HEK293T (cell line): ENCODE measurements around the gene GPR17.

Experiments
- CTBP1 ChIP-seq: fragments of 450-650 bp; IDR thresholded peaks from 2 replicates; pipeline ENCODE4 v1.6.1; 2016; ENCODE audit warnings: borderline replicate concordance
- ELF4 ChIP-seq: fragments of 450-650 bp; IDR thresholded peaks from 2 replicates; pipeline ENCODE4 v1.6.1; 2017; ENCODE audit warnings: antibody characterized with exemption
- NFRKB ChIP-seq: fragments of 450-650 bp; IDR thresholded peaks from 2 replicates; pipeline ENCODE4 v1.6.1; 2016; ENCODE audit warnings: mild to moderate bottlenecking, moderate library complexity
- TARDBP ChIP-seq: fragments of 450-650 bp; IDR thresholded peaks from 2 replicates; pipeline ENCODE4 v1.6.1; 2016
- TF ChIP-seq, protein P1 (sequence below): fragments of 450-650 bp; IDR thresholded peaks from 2 replicates; pipeline ENCODE4 v1.6.1; 2016

- TF ChIP-seq, protein P1, sequence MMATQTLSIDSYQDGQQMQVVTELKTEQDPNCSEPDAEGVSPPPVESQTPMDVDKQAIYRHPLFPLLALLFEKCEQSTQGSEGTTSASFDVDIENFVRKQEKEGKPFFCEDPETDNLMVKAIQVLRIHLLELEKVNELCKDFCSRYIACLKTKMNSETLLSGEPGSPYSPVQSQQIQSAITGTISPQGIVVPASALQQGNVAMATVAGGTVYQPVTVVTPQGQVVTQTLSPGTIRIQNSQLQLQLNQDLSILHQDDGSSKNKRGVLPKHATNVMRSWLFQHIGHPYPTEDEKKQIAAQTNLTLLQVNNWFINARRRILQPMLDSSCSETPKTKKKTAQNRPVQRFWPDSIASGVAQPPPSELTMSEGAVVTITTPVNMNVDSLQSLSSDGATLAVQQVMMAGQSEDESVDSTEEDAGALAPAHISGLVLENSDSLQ: no peak
- TF ChIP-seq TARDBP (no peak), NFRKB (no peak), CTBP1 (no peak), ELF4 (no peak)
Observed at GRCh38 chr2:127634066-127634617, 11.8 kb upstream of the GPR17 start.
